ENCODE measurements around the gene SAMD4A. TPM values are rescaled to one million over a fixed set of nuclear protein-coding genes. Genes with fewer than 3 reads are reported as not detected.
A peak's percentile ranks its signal among the peaks of the same experiment; 100 is the strongest.

SAMD4A gene
- total RNA-seq, 1 experiment from 2014 or later, result 18.3 TPM

DNA sequence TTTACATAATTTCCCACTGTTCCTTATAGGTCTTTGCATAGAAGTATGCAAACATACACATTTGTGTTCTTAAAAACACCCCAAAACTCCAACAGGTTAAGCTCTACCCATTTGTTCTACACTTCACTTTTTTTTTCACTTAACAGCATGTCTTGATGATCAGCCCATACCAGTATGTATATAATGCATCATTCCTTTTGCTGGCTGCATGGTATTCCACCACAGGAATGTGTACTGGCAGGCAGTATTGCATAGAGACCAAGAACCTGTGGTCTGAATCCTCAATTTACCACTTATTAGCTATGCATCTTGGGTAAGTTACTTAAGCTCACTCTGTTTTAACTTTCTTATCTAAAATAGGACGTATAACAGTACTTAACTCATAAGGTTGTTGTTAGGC lies 65.5 kb downstream of the SAMD4A start:
- H3K4me1 ChIP-seq (replicated peaks; ENCODE audit: insufficient read depth), result no peaks in the 10 kb centered on the region
- H3K4me3 ChIP-seq, result no peak overlapping the region
- ChIA-PET CTCF (interaction anchor here (0.6 kb wide), 1 partner anchor 67 kb away, joined by 5 read pairs; no protein-coding TSS in a partner anchor), POLR2A (ENCODE audit: unreplicated experiment) (interaction anchor here (0.8 kb wide), 1 partner anchor 14 kb away, joined by 8 read pairs; no protein-coding TSS in a partner anchor)
- H3K4me2 ChIP-seq, result no peak overlapping the region
- no peaks in the 10 kb centered on the region for H4K20me1 ChIP-seq (ENCODE audit: insufficient read depth)
- H3K27me3 ChIP-seq (ENCODE audit: insufficient read depth, low read depth), result no peaks in the 10 kb centered on the region
- H3K9me2 ChIP-seq (ENCODE audit: insufficient read depth), result no peaks in the 10 kb centered on the region
- H3K79me2 ChIP-seq (ENCODE audit: low read depth), result 0 out of 2 replicates have a peak, but pooled peaks cover 5% of the 10 kb centered on the region
- DNase-seq, result no peak
- intact Hi-C loops (cut with micrococcal nuclease; ENCODE audit: unreplicated experiment), result no loop called here
- BruUV-seq (replicated peaks), result no TSS peak
- H3K9me3 ChIP-seq (ENCODE audit: insufficient read depth, low read depth), result no peaks in the 10 kb centered on the region
- 0 out of 2 replicates have a peak, but pooled peaks cover 5% of the 10 kb centered on the region for H3K36me3 ChIP-seq (ENCODE audit: low read depth)
- no peaks in the 10 kb centered on the region for H3F3A ChIP-seq (ENCODE audit: insufficient read depth, low read depth)
- H2AFZ ChIP-seq, result no peak overlapping the region
- TF ChIP-seq EZH2 (IDR thresholded peaks at IDR 0.05; ENCODE audit: low read depth), result no peak
- TF ChIP-seq, protein P1, sequence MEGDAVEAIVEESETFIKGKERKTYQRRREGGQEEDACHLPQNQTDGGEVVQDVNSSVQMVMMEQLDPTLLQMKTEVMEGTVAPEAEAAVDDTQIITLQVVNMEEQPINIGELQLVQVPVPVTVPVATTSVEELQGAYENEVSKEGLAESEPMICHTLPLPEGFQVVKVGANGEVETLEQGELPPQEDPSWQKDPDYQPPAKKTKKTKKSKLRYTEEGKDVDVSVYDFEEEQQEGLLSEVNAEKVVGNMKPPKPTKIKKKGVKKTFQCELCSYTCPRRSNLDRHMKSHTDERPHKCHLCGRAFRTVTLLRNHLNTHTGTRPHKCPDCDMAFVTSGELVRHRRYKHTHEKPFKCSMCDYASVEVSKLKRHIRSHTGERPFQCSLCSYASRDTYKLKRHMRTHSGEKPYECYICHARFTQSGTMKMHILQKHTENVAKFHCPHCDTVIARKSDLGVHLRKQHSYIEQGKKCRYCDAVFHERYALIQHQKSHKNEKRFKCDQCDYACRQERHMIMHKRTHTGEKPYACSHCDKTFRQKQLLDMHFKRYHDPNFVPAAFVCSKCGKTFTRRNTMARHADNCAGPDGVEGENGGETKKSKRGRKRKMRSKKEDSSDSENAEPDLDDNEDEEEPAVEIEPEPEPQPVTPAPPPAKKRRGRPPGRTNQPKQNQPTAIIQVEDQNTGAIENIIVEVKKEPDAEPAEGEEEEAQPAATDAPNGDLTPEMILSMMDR (conservative IDR thresholded peaks at IDR 0.05), result no peak
- no peak overlapping the region for H3K27ac ChIP-seq

DNA sequence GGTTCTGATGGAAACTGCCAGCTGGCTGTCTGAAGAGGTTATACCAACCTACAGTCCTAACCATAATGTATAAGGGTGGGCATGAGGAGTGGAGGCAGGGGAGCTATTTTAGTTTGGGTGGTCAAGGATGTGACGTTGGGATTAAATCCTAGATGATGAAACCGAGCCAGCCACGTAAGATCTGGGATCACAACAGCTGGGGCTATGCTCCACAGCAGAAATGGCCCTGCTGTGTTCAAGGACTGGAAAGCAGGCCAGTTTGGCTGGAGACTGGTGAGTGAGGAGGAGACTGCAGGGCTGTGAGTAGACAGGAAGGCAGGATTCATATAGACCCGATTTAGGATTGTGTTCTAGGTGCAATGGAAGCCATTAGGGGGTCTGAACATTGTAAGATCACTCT lies 66.1 kb downstream of the SAMD4A start:
- Histone ChIP-seq H3K27me3 (ENCODE audit: insufficient read depth, low read depth) (no peaks in the 10 kb centered on the region), H4K20me1 (ENCODE audit: insufficient read depth) (no peaks in the 10 kb centered on the region), H3K9me2 (ENCODE audit: insufficient read depth) (no peaks in the 10 kb centered on the region), H3K79me2 (ENCODE audit: low read depth) (0 out of 2 replicates have a peak, but pooled peaks cover 5% of the 10 kb centered on the region), H3K4me2 (no peak overlapping the region), H3F3A (ENCODE audit: insufficient read depth, low read depth) (no peaks in the 10 kb centered on the region), H3K36me3 (ENCODE audit: low read depth) (0 out of 2 replicates have a peak, but pooled peaks cover 5% of the 10 kb centered on the region), H3K9me3 (ENCODE audit: insufficient read depth, low read depth) (no peaks in the 10 kb centered on the region), H3K4me3 (no peak overlapping the region), H3K27ac (no peak overlapping the region), H3K4me1 (replicated peaks; ENCODE audit: insufficient read depth) (no peaks in the 10 kb centered on the region), H2AFZ (no peak overlapping the region)
- no peak for DNase-seq
- TF ChIP-seq, protein P1 (conservative IDR thresholded peaks at IDR 0.05), result no peak
- no peak for TF ChIP-seq EZH2 (IDR thresholded peaks at IDR 0.05; ENCODE audit: low read depth)
- intact Hi-C loops (cut with micrococcal nuclease; ENCODE audit: unreplicated experiment), result no loop called here
- ChIA-PET CTCF (interaction anchor here (0.6 kb wide), 1 partner anchor 67 kb away, joined by 5 read pairs; no protein-coding TSS in a partner anchor), POLR2A (ENCODE audit: unreplicated experiment) (interaction anchor here (0.8 kb wide), 1 partner anchor 14 kb away, joined by 8 read pairs; no protein-coding TSS in a partner anchor)
- no TSS peak for BruUV-seq (replicated peaks)

DNA sequence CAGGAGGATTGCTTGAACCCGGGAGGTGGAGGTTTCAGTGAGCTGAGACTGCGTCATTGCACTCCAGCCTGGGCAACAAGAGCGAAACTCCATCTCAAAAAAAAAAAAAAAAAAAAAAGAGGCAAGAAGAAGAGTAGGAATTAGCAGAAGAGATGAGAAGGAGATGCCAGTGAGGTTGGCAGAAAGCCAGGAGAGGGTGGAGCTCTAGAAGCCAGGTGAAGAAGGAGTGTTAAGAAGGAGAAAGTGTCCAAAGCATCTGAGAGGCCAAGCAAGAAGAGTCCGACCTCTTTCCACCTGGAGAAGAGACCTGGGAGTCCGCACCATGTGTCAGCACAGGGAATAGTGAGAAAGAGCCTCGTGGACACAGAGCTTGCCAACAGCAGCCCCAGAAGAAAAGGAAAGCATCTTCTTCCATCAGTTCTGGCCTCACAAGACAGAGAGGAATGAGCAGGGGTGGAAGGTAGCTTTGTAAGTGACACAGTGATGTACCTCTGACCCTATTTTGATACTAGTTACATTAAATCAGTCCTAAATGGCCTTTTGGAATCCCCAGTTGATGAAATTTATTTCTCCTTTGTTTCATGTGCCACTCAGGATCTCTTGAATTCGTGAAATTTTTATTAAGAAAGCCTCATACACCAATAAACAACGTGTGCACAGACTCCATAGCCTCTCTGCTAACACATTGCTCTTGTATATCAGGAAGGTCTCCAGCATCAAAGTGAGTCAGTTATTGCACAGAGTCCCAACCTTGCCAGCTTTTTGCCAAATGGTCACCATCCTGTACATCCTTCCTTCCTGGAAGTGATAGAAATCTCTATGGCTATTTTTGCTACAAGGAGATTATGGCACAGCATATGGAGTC lies 70.6 kb downstream of the SAMD4A start:
- no peaks in the 10 kb centered on the region for H4K20me1 ChIP-seq (ENCODE audit: insufficient read depth)
- H3K36me3 ChIP-seq (ENCODE audit: low read depth), result 0 out of 2 replicates have a peak, but pooled peaks cover 1% of the 10 kb centered on the region
- H3K4me3 ChIP-seq, result no peak overlapping the region
- DNase-seq, result peak in 1 of 2 experiments; percentile 5
- no peaks in the 10 kb centered on the region for H3K9me3 ChIP-seq (ENCODE audit: insufficient read depth, low read depth)
- no peaks in the 10 kb centered on the region for H3K79me2 ChIP-seq (ENCODE audit: low read depth)
- intact Hi-C loops (cut with micrococcal nuclease; ENCODE audit: unreplicated experiment), result no loop called here
- H2AFZ ChIP-seq, result no peak overlapping the region
- H3F3A ChIP-seq (ENCODE audit: insufficient read depth, low read depth), result no peaks in the 10 kb centered on the region
- no peaks in the 10 kb centered on the region for H3K4me1 ChIP-seq (replicated peaks; ENCODE audit: insufficient read depth)
- no peak overlapping the region for H3K4me2 ChIP-seq
- ChIA-PET POLR2A (ENCODE audit: unreplicated experiment) (interaction anchor here (0.6 kb wide), 1 partner anchor 127 kb away, joined by 12 read pairs; no protein-coding TSS in a partner anchor), CTCF (no interaction called here)
- TF ChIP-seq, protein P1 (conservative IDR thresholded peaks at IDR 0.05), result no peak
- TF ChIP-seq EZH2 (IDR thresholded peaks at IDR 0.05; ENCODE audit: low read depth), result no peak
- H3K27me3 ChIP-seq (ENCODE audit: insufficient read depth, low read depth), result no peaks in the 10 kb centered on the region
- BruUV-seq (replicated peaks), result no TSS peak
- H3K9me2 ChIP-seq (ENCODE audit: insufficient read depth), result no peaks in the 10 kb centered on the region
- no peak overlapping the region for H3K27ac ChIP-seq

All from PC-9 (cell line).